Esophagus muscularis mucosa (tissue), 4 donors: ENCODE results near the gene ZNF441. TPM values are rescaled to one million over a fixed set of nuclear protein-coding genes. Genes with fewer than 3 reads are reported as not detected.
A peak's percentile ranks its signal among the peaks of the same experiment; 100 is the strongest.

Experiments
- DNase-seq: peaks from one replicate; pipeline ENCODE4 v3.0.0-alpha.2; 2017; ENCODE audit errors: extremely low spot score
- H3K27ac ChIP-seq, 4 donors: fragments of 200-600 bp; sonication (generic); replicated peaks in 1 of 4; 1 replicate in 3 of 4; 2 replicates in 1 of 4; pipeline ENCODE4 v1.5.1; 2016 to 2019; ENCODE audit warnings: mild to moderate bottlenecking in 1 of 4
- H3K27me3 ChIP-seq, 4 donors: fragments of 200-600 bp; sonication (generic); one replicate each; pipeline versions ENCODE4 v1.5.1 to v1.6.0; 2016 to 2019
- H3K36me3 ChIP-seq, 4 donors: fragments of 200-600 bp; sonication (generic); one replicate each; pipeline ENCODE4 v1.5.1; 2016 to 2019
- H3K4me1 ChIP-seq, 4 donors: fragments of 200-600 bp; sonication (generic); one replicate each; pipeline ENCODE4 v1.5.1; 2016 to 2019
- H3K4me3 ChIP-seq, 4 donors: fragments of 200-600 bp; sonication (generic); 1 replicate in 2 of 4; 2 replicates in 2 of 4; pipeline ENCODE4 v1.5.1; 2016 to 2019; ENCODE audit warnings: mild to moderate bottlenecking in 4 of 4, moderate library complexity in 1 of 4
- H3K9me3 ChIP-seq, 4 donors: fragments of 200-600 bp; sonication (generic); 1 replicate in 3 of 4; 2 replicates in 1 of 4; pipeline ENCODE4 v1.5.1; 2016 to 2019
- EP300 ChIP-seq: sonication (generic); formaldehyde crosslinking; IDR thresholded peaks from one replicate; pipeline ENCODE4 v1.6.1; 2017; ENCODE audit warnings: antibody characterized with exemption
- POLR2A ChIP-seq: fragments of 450-650 bp; IDR thresholded peaks from one replicate; pipeline ENCODE4 v1.6.1; 2017; ENCODE audit warnings: antibody characterized with exemption, moderate library complexity, mild to moderate bottlenecking, low read depth
- POLR2AphosphoS5 ChIP-seq, 2 donors: sonication (generic); formaldehyde crosslinking; IDR thresholded peaks; one replicate each; pipeline ENCODE4 v1.6.1; 2017; ENCODE audit warnings: antibody characterized with exemption in 2 of 2
- WGBS: methylation state at CpG from one replicate; pipeline ENCODE4 v1.1.5; 2018; 5-methylcytosine and 5-hydroxymethylcytosine counted together
- intact Hi-C: fragments of 100-400 bp; cut with DNase I; formaldehyde crosslinking; loops from one replicate; pipeline ENCODE4 v1.15.1; 2023
- total RNA-seq, 4 donors: library from RNA; depleted of rRNA; stranded (reverse); fragments of >200 nt; gene quantifications; one replicate each; pipeline versions ENCODE4 v1.1.0 to v1.2.1, GENCODE V29; 2016
- TF ChIP-seq, protein P1 (sequence below), 3 experiments: fragments of 200-600 bp in 2 of 3; fragments of 450-650 bp in 1 of 3; sonication (generic) in 2 of 3; IDR thresholded peaks; one replicate each; pipeline ENCODE4 v1.5.1; 2017 to 2019; ENCODE audit warnings: antibody characterized with exemption in 3 of 3, mild to moderate bottlenecking in 2 of 3, moderate library complexity in 1 of 3

ZNF441 gene
- total RNA-seq, 4 donors from 2014 or later, result 5.6 to 7.9 (median 6.5) TPM

DNA sequence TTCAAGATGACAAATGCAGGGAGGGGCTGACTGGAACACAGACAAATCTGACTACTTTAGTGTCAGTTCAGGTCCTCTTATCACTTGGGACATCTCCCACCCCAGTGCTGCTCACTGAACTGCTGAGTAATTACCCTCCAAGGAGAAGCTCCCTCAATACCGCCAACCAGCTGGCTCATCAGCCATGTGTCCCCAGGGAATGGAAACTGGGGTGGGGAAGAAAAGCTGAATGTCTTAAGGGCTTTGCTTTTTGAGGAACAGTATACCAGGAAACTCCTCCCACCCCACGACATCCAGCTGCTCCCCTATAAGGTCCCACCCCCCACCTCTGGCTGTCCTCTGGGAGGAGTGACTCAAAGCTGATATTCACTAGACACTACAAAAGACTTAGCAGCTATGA is 30.1 kb upstream of the ZNF441 start:
- intact Hi-C loops, result loop anchor here (5.0 kb wide), 1 partner anchor 39 kb away; no protein-coding TSS in a partner anchor
- H3K4me3 ChIP-seq, result no peak overlapping the region
- TF ChIP-seq POLR2AphosphoS5 (IDR thresholded peaks at IDR 0.05), result no peak
- TF ChIP-seq, protein P1, sequence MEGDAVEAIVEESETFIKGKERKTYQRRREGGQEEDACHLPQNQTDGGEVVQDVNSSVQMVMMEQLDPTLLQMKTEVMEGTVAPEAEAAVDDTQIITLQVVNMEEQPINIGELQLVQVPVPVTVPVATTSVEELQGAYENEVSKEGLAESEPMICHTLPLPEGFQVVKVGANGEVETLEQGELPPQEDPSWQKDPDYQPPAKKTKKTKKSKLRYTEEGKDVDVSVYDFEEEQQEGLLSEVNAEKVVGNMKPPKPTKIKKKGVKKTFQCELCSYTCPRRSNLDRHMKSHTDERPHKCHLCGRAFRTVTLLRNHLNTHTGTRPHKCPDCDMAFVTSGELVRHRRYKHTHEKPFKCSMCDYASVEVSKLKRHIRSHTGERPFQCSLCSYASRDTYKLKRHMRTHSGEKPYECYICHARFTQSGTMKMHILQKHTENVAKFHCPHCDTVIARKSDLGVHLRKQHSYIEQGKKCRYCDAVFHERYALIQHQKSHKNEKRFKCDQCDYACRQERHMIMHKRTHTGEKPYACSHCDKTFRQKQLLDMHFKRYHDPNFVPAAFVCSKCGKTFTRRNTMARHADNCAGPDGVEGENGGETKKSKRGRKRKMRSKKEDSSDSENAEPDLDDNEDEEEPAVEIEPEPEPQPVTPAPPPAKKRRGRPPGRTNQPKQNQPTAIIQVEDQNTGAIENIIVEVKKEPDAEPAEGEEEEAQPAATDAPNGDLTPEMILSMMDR (IDR thresholded peaks at IDR 0.05), result no peak
- no peak for TF ChIP-seq POLR2A
- no peak for TF ChIP-seq EP300
- WGBS, result 48% methylated on average over 2 of the region's 2 CpGs
- peaks cover 10 to 27% (median 23%) of the 10 kb centered on the region in 4 donors for H3K4me1 ChIP-seq
- H3K9me3 ChIP-seq, result no peaks in the 10 kb centered on the region
- no peaks in the 10 kb centered on the region for H3K36me3 ChIP-seq
- no peak for DNase-seq
- H3K27me3 ChIP-seq, result no peaks in the 10 kb centered on the region
- H3K27ac ChIP-seq, result no peak overlapping the region

GRCh38 chr19:11737964-11738745 is 28.6 kb upstream of the ZNF441 start:
- WGBS, result 0% methylated on average over 11 of the region's 52 CpGs
- H3K36me3 ChIP-seq, result no peaks in the 10 kb centered on the region
- DNase-seq, result no peak
- peak in 1 of 2 donors; percentile 47 for TF ChIP-seq POLR2AphosphoS5 (IDR thresholded peaks at IDR 0.05)
- no peak for TF ChIP-seq POLR2A
- H3K27ac ChIP-seq, result peak overlapping the region; percentile 89 to 96 (median 92)
- peak overlapping the region; percentile 87 to 99 (median 98) for H3K4me3 ChIP-seq
- intact Hi-C loops, result loop anchor here (2.0 to 5.0 kb wide), 2 partner anchors 29 to 41 kb away; partner anchors contain the start of gene ZNF441
- H3K27me3 ChIP-seq, result no peaks in the 10 kb centered on the region
- H3K4me1 ChIP-seq, result peaks cover 10 to 27% (median 23%) of the 10 kb centered on the region in 4 donors
- no peaks in the 10 kb centered on the region for H3K9me3 ChIP-seq

GRCh38 chr19:11738746-11739620 is 27.8 kb upstream of the ZNF441 start, which contains the start of gene ZNF823:
TSS of gene ZNF823 (minus strand) at chr19:11738946. CDS start at chr19:11738819, 127 bp downstream.
- intact Hi-C loops, result loop anchor here (2.0 to 5.0 kb wide), 2 partner anchors 28 to 42 kb away; partner anchors contain the start of gene ZNF441
- WGBS, result 0% methylated on average over 5 of the region's 35 CpGs

DNA sequence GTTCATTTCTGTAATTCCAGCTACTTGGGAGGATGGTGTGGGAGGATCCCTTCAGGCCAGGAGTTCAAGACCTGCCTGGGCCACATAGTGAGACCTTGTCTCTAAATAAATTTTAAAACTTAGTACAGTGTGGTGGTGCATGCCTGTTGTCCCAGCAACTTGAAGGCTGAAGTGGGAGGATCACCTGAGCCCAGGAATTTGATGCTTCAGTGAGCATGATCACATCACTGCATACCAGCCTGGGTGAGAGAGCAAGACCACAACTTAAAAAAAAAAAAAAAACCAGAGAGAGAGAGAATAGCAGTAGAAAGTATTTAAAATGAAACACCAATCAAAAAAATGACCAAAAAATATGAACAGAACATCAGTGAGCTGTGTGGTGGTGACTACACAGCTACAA is 20.9 kb upstream of the ZNF441 start:
- Histone ChIP-seq H3K4me1 (no peaks in the 10 kb centered on the region), H3K36me3 (no peaks in the 10 kb centered on the region), H3K27ac (no peak overlapping the region), H3K9me3 (peaks cover 0 to 26% (median 15%) of the 10 kb centered on the region in 4 donors), H3K4me3 (no peak overlapping the region), H3K27me3 (no peaks in the 10 kb centered on the region)
- no peak for DNase-seq
- intact Hi-C loops, result no loop called here
- TF ChIP-seq POLR2AphosphoS5 (IDR thresholded peaks at IDR 0.05) (no peak), POLR2A (no peak), EP300 (no peak)
- TF ChIP-seq, protein P1 (IDR thresholded peaks at IDR 0.05), result no peak

More at GRCh38 chr19:11738746-11739620, 27.8 kb upstream of the ZNF441 start, which contains the start of gene ZNF823:
- Histone ChIP-seq H3K9me3 (no peaks in the 10 kb centered on the region), H3K27ac (peak within 1 kb of the TSS; percentile 89 to 96 (median 92)), H3K4me3 (peak within 1 kb of the TSS; percentile 87 to 99 (median 98)), H3K36me3 (no peaks in the 10 kb centered on the region), H3K4me1 (peaks cover 10 to 27% (median 23%) of the 10 kb centered on the region in 4 donors), H3K27me3 (no peaks in the 10 kb centered on the region)
- DNase-seq, result peak; percentile 100
- TF ChIP-seq EP300 (no peak), POLR2AphosphoS5 (IDR thresholded peaks at IDR 0.05) (peak; percentile 87 to 91), POLR2A (peak; percentile 20)
- TF ChIP-seq, protein P1 (IDR thresholded peaks at IDR 0.05), result no peak
